Breast epithelium (tissue), 4 donors: ENCODE data around the gene SORBS1. TPM values are rescaled to one million over a fixed set of nuclear protein-coding genes. Genes with fewer than 3 reads are reported as not detected.

Experiments used
- DNase-seq, 2 donors: peaks; one replicate each; pipeline ENCODE4 v3.0.0-alpha.2; 2019; ENCODE audit warnings: low spot score in 2 of 2
- H3K27ac ChIP-seq, 2 donors: fragments of 200-600 bp; sonication (generic) in 1 of 2; one replicate each; pipeline ENCODE4 v1.5.1; 2016 to 2019; ENCODE audit warnings: mild to moderate bottlenecking in 1 of 2
- H3K27me3 ChIP-seq, 2 donors: fragments of 200-600 bp; sonication (generic) in 1 of 2; one replicate each; pipeline versions ENCODE4 v1.5.1 to v1.6.0; 2017 to 2019; ENCODE audit warnings: control low read depth in 1 of 2, mild to moderate bottlenecking in 1 of 2
- H3K36me3 ChIP-seq: fragments of 200-600 bp; one replicate; pipeline ENCODE4 v1.5.1; 2019
- H3K4me1 ChIP-seq, 2 donors: fragments of 200-600 bp; sonication (generic); one replicate each; pipeline ENCODE4 v1.5.1; 2016 to 2019; ENCODE audit warnings: control low read depth in 1 of 2
- H3K4me3 ChIP-seq, 3 donors: fragments of 200-600 bp; sonication (generic); 1 replicate in 2 of 3; 2 replicates in 1 of 3; pipeline ENCODE4 v1.5.1; 2016 to 2019; ENCODE audit warnings: mild to moderate bottlenecking in 3 of 3, moderate library complexity in 2 of 3
- H3K9me3 ChIP-seq, 2 donors: fragments of 200-600 bp; sonication (generic) in 1 of 2; one replicate each; pipeline ENCODE4 v1.5.1; 2016 to 2019; ENCODE audit warnings: control low read depth in 1 of 2
- CTCF ChIP-seq, 3 donors: fragments of 450-650 bp; IDR thresholded peaks; one replicate each; pipeline ENCODE4 v1.5.1; 2016 to 2017; ENCODE audit warnings: antibody characterized with exemption in 3 of 3, mild to moderate bottlenecking in 3 of 3, moderate library complexity in 3 of 3
- POLR2A ChIP-seq: fragments of 450-650 bp; IDR thresholded peaks from one replicate; pipeline ENCODE4 v1.6.1; 2016; ENCODE audit warnings: antibody characterized with exemption, mild to moderate bottlenecking, moderate library complexity
- POLR2AphosphoS5 ChIP-seq, 3 donors: sonication (generic); formaldehyde crosslinking; IDR thresholded peaks; one replicate each; pipeline ENCODE4 v1.6.1; 2017; ENCODE audit warnings: antibody characterized with exemption in 3 of 3
- intact Hi-C: fragments of 100-400 bp; cut with DNase I; formaldehyde crosslinking; loops from one replicate; pipeline ENCODE4 v1.15.1; 2023; ENCODE audit warnings: low total_unique reads
- total RNA-seq, 3 donors: library from RNA; depleted of rRNA; stranded (reverse); fragments of >200 nt; gene quantifications; one replicate each; pipeline ENCODE4 v1.1.0, GENCODE V29; 2016

SORBS1 gene
- total RNA-seq, 3 donors from 2014 or later = 156 to 455 (median 200) TPM

GRCh38 chr10:95408983-95409873, 151.9 kb downstream of the SORBS1 start:
- Histone ChIP-seq H3K9me3 (no peaks in the 10 kb centered on the region), H3K4me3 (no peak overlapping the region), H3K4me1 (peaks cover 11 to 16% of the 10 kb centered on the region in 2 donors), H3K27ac (peak overlapping the region; percentile 90), H3K27me3 (no peaks in the 10 kb centered on the region), H3K36me3 (no peaks in the 10 kb centered on the region)
- TF ChIP-seq CTCF (IDR thresholded peaks at IDR 0.05) = no peak
- peak; percentile 25 to 65 (median 38) for TF ChIP-seq POLR2AphosphoS5 (IDR thresholded peaks at IDR 0.05)
- peak; percentile 22 for TF ChIP-seq POLR2A
- intact Hi-C loops = no loop called here
- DNase-seq = peak in 1 of 2 donors; percentile 45

GRCh38 chr10:95408148-95408960, 152.8 kb downstream of the SORBS1 start:
- H3K27me3 ChIP-seq = no peaks in the 10 kb centered on the region
- TF ChIP-seq POLR2AphosphoS5 (IDR thresholded peaks at IDR 0.05) (no peak), CTCF (IDR thresholded peaks at IDR 0.05) (no peak), POLR2A (no peak)
- H3K9me3 ChIP-seq = no peaks in the 10 kb centered on the region
- H3K36me3 ChIP-seq = no peaks in the 10 kb centered on the region
- H3K4me3 ChIP-seq = no peak overlapping the region
- H3K27ac ChIP-seq = peak overlapping the region; percentile 90 to 94
- intact Hi-C loops = no loop called here
- peaks cover 11 to 12% of the 10 kb centered on the region in 2 donors for H3K4me1 ChIP-seq
- peak in 1 of 2 donors; percentile 76 for DNase-seq

- Histone ChIP-seq H3K4me3 (no peak overlapping the region), H3K9me3 (no peaks in the 10 kb centered on the region), H3K27ac (peak overlapping the region; percentile 90 to 94), H3K27me3 (no peaks in the 10 kb centered on the region), H3K36me3 (no peaks in the 10 kb centered on the region), H3K4me1 (peaks cover 7 to 11% of the 10 kb centered on the region in 2 donors)
- TF ChIP-seq CTCF (IDR thresholded peaks at IDR 0.05) (no peak), POLR2A (no peak), POLR2AphosphoS5 (IDR thresholded peaks at IDR 0.05) (no peak)
- no peak for DNase-seq
- intact Hi-C loops = no loop called here
Observed at GRCh38 chr10:95407546-95407945, 153.6 kb downstream of the SORBS1 start.

GRCh38 chr10:95406651-95407280, 154.4 kb downstream of the SORBS1 start:
- peak overlapping the region in 1 of 3 donors; percentile 9 for H3K4me3 ChIP-seq
- no peaks in the 10 kb centered on the region for H3K36me3 ChIP-seq
- peak in 1 of 2 donors; percentile 74 for DNase-seq
- intact Hi-C loops = no loop called here
- H3K9me3 ChIP-seq = no peaks in the 10 kb centered on the region
- H3K27me3 ChIP-seq = no peaks in the 10 kb centered on the region
- H3K4me1 ChIP-seq = peaks cover 7 to 11% of the 10 kb centered on the region in 2 donors
- no peak for TF ChIP-seq POLR2A
- TF ChIP-seq POLR2AphosphoS5 (IDR thresholded peaks at IDR 0.05) = no peak
- TF ChIP-seq CTCF (IDR thresholded peaks at IDR 0.05) = no peak
- peak overlapping the region; percentile 90 to 94 for H3K27ac ChIP-seq
